ENCODE data around the gene RERE.

Gene RERE

DNA sequence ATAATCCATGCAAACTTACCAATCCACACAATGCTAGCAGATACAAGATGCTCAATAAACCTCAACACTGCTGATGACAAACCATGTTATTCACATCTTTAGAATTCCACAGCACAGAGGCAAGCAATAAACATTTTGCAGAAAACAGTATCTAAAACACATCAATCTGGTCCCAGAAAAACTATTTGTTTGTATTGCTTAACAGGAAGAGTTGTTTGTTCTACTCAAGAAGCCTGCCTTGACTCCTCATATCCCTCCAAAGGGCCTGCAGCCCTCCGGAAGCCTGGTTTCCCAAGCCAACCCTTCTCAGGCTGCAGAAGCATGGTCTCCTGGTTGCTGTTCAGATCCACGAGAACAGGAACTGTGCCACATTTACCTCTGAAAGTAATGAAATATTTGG is 139.7 kb downstream of the RERE start:
- no peaks in the 10 kb centered on the region for H3K9me3 ChIP-seq (ENCODE audit: control insufficient read depth in 5 of 5, low read length in 5 of 5)
- H3K4me3 ChIP-seq (ENCODE audit: low read depth in 1 of 5, low read length in 5 of 5): no peak overlapping the region
- H3K4me1 ChIP-seq (ENCODE audit: control insufficient read depth in 5 of 5, insufficient read depth in 5 of 5, low read length in 5 of 5): peaks cover 0 to 17% (median 14%) of the 10 kb centered on the region in 5 donors
- no peaks in the 10 kb centered on the region for H3K36me3 ChIP-seq (ENCODE audit: control insufficient read depth in 5 of 5, insufficient read depth in 5 of 5, low read length in 5 of 5)
- H3K9ac ChIP-seq (ENCODE audit: low read length in 5 of 5): no peak overlapping the region
- no peaks in the 10 kb centered on the region for H3K27me3 ChIP-seq (ENCODE audit: control insufficient read depth in 5 of 5, insufficient read depth in 4 of 5, low read length in 5 of 5)
- H3K27ac ChIP-seq (ENCODE audit: low read depth, low read length): no peak overlapping the region

DNA sequence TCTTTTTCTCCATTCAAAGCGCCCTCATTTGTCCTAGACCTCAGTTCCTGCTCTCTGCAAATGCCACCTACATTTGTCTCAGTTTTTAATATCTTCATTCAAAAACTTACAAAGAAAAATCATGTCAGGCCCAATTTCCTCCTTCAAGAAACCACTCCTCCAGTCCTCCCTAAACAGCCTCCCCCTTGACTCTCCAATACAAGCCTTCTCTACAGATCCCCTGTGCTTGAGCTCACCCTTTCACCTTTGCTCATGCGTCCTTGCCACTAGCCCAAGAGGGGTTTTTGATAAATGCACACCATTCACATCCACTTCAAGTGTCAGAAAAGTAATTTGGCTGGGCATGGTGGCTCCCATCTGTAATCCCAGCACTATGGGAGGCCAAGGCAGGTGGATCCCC is 140.6 kb downstream of the RERE start:
- Histone ChIP-seq H3K9ac (ENCODE audit: low read length in 5 of 5) (no peak overlapping the region), H3K27me3 (ENCODE audit: control insufficient read depth in 5 of 5, insufficient read depth in 4 of 5, low read length in 5 of 5) (no peaks in the 10 kb centered on the region), H3K4me3 (ENCODE audit: low read depth in 1 of 5, low read length in 5 of 5) (no peak overlapping the region), H3K4me1 (ENCODE audit: control insufficient read depth in 5 of 5, insufficient read depth in 5 of 5, low read length in 5 of 5) (peaks cover 0 to 17% (median 14%) of the 10 kb centered on the region in 5 donors), H3K27ac (ENCODE audit: low read depth, low read length) (no peak overlapping the region), H3K36me3 (ENCODE audit: control insufficient read depth in 5 of 5, insufficient read depth in 5 of 5, low read length in 5 of 5) (no peaks in the 10 kb centered on the region), H3K9me3 (ENCODE audit: control insufficient read depth in 5 of 5, low read length in 5 of 5) (no peaks in the 10 kb centered on the region)

DNA sequence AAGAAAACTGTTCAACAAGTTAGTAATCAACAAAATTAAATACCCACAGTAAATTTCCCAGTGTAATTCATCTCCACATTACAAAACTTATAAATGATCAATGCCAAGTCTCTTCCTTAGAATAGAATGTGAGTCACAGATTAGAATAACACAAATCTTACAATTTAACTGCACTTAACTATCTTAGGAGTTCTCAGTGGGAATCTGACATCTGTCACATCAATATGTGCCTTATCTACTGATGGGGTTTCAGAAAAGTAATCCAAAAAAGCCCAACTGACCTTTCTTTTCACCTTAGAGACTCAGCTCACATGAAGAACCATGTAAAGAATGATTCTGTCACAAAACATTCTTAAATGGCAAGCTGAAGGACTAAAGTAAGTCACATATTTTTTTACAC is 141.4 kb downstream of the RERE start:
- H3K9ac ChIP-seq (ENCODE audit: low read length in 5 of 5): no peak overlapping the region
- H3K9me3 ChIP-seq (ENCODE audit: control insufficient read depth in 5 of 5, low read length in 5 of 5): no peaks in the 10 kb centered on the region
- H3K36me3 ChIP-seq (ENCODE audit: control insufficient read depth in 5 of 5, insufficient read depth in 5 of 5, low read length in 5 of 5): no peaks in the 10 kb centered on the region
- no peak overlapping the region for H3K27ac ChIP-seq (ENCODE audit: low read depth, low read length)
- H3K4me1 ChIP-seq (ENCODE audit: control insufficient read depth in 5 of 5, insufficient read depth in 5 of 5, low read length in 5 of 5): peaks cover 0 to 21% (median 17%) of the 10 kb centered on the region in 5 donors
- no peaks in the 10 kb centered on the region for H3K27me3 ChIP-seq (ENCODE audit: control insufficient read depth in 5 of 5, insufficient read depth in 4 of 5, low read length in 5 of 5)
- H3K4me3 ChIP-seq (ENCODE audit: low read depth in 1 of 5, low read length in 5 of 5): no peak overlapping the region

DNA sequence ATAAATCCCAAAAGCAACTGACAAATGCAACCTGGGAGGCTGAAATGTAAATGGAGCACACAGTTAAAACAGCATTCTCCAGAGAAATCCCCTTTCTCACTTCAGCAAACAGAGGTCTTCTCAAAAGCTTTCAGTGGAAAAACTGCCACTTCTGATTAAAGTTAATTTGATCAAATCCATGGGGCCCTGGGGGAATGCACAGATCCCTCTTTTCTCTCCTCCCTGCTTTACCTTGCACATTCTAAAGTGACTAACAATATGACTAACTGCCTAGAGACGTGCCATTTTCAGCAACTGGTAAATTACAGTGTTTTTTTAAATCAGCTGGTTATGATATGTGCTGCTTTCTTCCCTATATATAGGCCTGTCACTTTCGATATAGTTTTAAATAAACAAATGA is 142.5 kb downstream of the RERE start:
- H3K27me3 ChIP-seq (ENCODE audit: control insufficient read depth in 5 of 5, insufficient read depth in 4 of 5, low read length in 5 of 5): no peaks in the 10 kb centered on the region
- H3K27ac ChIP-seq (ENCODE audit: low read depth, low read length): no peak overlapping the region
- no peaks in the 10 kb centered on the region for H3K9me3 ChIP-seq (ENCODE audit: control insufficient read depth in 5 of 5, low read length in 5 of 5)
- H3K9ac ChIP-seq (ENCODE audit: low read length in 5 of 5): no peak overlapping the region
- H3K4me1 ChIP-seq (ENCODE audit: control insufficient read depth in 5 of 5, insufficient read depth in 5 of 5, low read length in 5 of 5): peaks cover 0 to 27% (median 26%) of the 10 kb centered on the region in 5 donors
- H3K36me3 ChIP-seq (ENCODE audit: control insufficient read depth in 5 of 5, insufficient read depth in 5 of 5, low read length in 5 of 5): no peaks in the 10 kb centered on the region
- no peak overlapping the region for H3K4me3 ChIP-seq (ENCODE audit: low read depth in 1 of 5, low read length in 5 of 5)

DNA sequence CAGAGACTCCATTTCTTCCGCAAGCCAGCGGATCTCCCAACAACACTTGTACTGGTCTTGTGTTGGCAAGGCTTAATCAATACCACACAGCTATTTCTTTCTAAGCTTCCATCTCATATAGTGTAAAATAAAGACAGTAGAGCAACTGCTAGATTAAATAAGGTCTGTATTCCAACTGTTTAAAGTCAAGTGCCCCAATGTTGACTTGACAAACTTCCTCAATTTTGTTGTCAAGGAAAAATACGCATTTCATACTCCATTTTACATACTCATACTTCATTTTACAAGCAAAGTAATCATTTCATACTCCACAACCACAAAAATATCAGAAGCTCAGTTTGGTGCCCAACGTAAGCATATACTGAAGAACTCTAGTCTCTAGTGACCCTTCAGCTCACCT is 143.0 kb downstream of the RERE start:
- Histone ChIP-seq H3K27me3 (ENCODE audit: control insufficient read depth in 5 of 5, insufficient read depth in 4 of 5, low read length in 5 of 5) (no peaks in the 10 kb centered on the region), H3K36me3 (ENCODE audit: control insufficient read depth in 5 of 5, insufficient read depth in 5 of 5, low read length in 5 of 5) (no peaks in the 10 kb centered on the region), H3K4me3 (ENCODE audit: low read depth in 1 of 5, low read length in 5 of 5) (no peak overlapping the region), H3K4me1 (ENCODE audit: control insufficient read depth in 5 of 5, insufficient read depth in 5 of 5, low read length in 5 of 5) (peaks cover 0 to 25% (median 22%) of the 10 kb centered on the region in 5 donors), H3K9ac (ENCODE audit: low read length in 5 of 5) (no peak overlapping the region), H3K9me3 (ENCODE audit: control insufficient read depth in 5 of 5, low read length in 5 of 5) (no peaks in the 10 kb centered on the region), H3K27ac (ENCODE audit: low read depth, low read length) (no peak overlapping the region)

DNA sequence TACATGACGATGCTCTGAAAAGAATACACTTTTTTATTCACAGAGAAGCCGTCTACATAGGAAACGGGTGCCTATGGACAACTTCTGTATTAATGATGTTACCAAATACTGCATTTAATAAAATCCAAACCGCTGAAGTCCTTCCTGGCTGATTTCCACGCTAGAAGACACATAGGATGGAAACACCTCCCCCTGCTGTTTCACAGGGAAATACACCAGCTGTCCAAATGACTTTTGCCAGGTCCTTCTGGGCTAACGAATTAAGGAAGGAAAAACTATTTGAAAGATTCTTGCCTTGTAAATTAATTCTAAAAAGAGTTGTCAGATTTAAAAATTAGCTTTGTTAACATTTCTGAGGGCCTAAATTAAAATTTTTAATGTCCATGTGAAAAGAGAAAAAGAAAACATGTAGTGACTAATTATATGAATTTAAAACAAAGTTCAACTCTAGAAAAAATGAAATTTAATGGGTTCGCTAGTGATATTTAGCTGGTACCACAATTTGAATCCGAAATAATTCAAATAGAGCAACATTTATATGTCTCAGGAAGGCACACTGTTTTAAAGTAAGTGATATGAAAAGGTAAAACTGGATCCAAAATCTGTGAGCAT is 146.0 kb downstream of the RERE start:
- Histone ChIP-seq H3K27me3 (ENCODE audit: control insufficient read depth in 5 of 5, insufficient read depth in 4 of 5, low read length in 5 of 5) (no peaks in the 10 kb centered on the region), H3K27ac (ENCODE audit: low read depth, low read length) (peak overlapping the region; percentile 34), H3K9me3 (ENCODE audit: control insufficient read depth in 5 of 5, low read length in 5 of 5) (no peaks in the 10 kb centered on the region), H3K4me1 (ENCODE audit: control insufficient read depth in 5 of 5, insufficient read depth in 5 of 5, low read length in 5 of 5) (peaks cover 10 to 48% (median 33%) of the 10 kb centered on the region in 5 donors), H3K4me3 (ENCODE audit: low read depth in 1 of 5, low read length in 5 of 5) (peak overlapping the region in 1 of 5 donors; percentile 6), H3K9ac (ENCODE audit: low read length in 5 of 5) (peak overlapping the region in 1 of 5 donors; percentile 7), H3K36me3 (ENCODE audit: control insufficient read depth in 5 of 5, insufficient read depth in 5 of 5, low read length in 5 of 5) (no peaks in the 10 kb centered on the region)

DNA sequence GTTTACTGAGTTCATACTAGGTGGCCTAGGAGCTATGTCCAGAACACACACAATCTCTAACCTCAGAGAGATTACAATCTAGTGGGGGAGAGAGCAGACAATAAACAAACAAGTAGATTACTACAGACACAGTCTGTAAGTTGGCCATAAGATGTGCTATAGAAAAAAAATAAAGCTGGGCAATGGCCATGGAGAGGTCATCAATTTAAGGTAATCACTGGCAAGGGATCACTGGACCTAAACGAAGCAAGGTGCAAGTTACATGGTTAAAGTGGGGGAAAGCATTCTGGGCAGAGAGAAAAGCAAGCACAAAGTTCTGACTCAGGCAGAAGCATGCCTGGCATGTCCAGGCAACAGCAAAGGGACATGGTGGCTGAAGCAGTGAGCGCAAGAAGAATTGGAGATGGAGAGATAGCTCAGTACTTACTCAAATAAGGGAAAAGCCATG is 147.0 kb downstream of the RERE start:
- H3K9me3 ChIP-seq (ENCODE audit: control insufficient read depth in 5 of 5, low read length in 5 of 5): no peaks in the 10 kb centered on the region
- no peak overlapping the region for H3K4me3 ChIP-seq (ENCODE audit: low read depth in 1 of 5, low read length in 5 of 5)
- peaks cover 10 to 55% (median 39%) of the 10 kb centered on the region in 5 donors for H3K4me1 ChIP-seq (ENCODE audit: control insufficient read depth in 5 of 5, insufficient read depth in 5 of 5, low read length in 5 of 5)
- H3K9ac ChIP-seq (ENCODE audit: low read length in 5 of 5): peak overlapping the region in 1 of 5 donors; percentile 16
- peak overlapping the region; percentile 34 for H3K27ac ChIP-seq (ENCODE audit: low read depth, low read length)
- H3K27me3 ChIP-seq (ENCODE audit: control insufficient read depth in 5 of 5, insufficient read depth in 4 of 5, low read length in 5 of 5): no peaks in the 10 kb centered on the region
- no peaks in the 10 kb centered on the region for H3K36me3 ChIP-seq (ENCODE audit: control insufficient read depth in 5 of 5, insufficient read depth in 5 of 5, low read length in 5 of 5)

DNA sequence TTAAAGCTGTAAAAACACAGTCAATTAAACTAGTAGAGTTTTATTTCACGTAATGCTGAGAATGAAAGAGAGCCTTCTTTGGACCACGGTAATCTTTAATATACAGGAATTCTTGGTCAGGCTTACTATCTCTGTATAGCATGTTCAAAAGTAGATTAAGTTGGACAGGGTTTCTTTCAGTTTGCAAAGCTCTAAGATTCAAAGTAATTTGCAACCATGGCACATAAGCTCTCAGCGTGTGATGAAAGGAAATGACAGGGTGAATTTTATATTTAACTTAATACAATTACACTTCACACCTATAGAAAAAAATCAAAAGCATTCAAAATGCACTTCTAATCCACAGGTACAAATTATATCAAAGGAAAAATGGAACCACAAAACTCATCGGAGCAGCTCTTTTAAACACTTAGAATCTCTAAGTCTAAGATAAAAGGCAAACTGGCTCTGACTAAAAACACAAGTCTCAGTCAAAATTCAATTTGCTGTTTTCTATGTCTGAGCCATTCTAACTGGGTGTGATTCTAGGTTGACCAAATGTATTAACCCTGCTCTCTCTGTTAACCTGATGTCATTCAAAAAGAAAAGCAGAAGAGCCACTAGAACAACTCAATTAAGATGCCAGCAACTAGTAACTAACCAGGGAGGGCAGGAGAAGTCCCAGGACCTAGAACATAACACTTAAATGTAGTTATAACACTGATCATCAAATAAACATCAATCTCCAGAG is 147.7 kb downstream of the RERE start:
- Histone ChIP-seq H3K27ac (ENCODE audit: low read depth, low read length) (peak overlapping the region; percentile 20), H3K9me3 (ENCODE audit: control insufficient read depth in 5 of 5, low read length in 5 of 5) (no peaks in the 10 kb centered on the region), H3K27me3 (ENCODE audit: control insufficient read depth in 5 of 5, insufficient read depth in 4 of 5, low read length in 5 of 5) (no peaks in the 10 kb centered on the region), H3K4me3 (ENCODE audit: low read depth in 1 of 5, low read length in 5 of 5) (no peak overlapping the region), H3K36me3 (ENCODE audit: control insufficient read depth in 5 of 5, insufficient read depth in 5 of 5, low read length in 5 of 5) (no peaks in the 10 kb centered on the region), H3K9ac (ENCODE audit: low read length in 5 of 5) (peak overlapping the region in 1 of 5 donors; percentile 16), H3K4me1 (ENCODE audit: control insufficient read depth in 5 of 5, insufficient read depth in 5 of 5, low read length in 5 of 5) (peaks cover 10 to 61% (median 46%) of the 10 kb centered on the region in 5 donors)

DNA sequence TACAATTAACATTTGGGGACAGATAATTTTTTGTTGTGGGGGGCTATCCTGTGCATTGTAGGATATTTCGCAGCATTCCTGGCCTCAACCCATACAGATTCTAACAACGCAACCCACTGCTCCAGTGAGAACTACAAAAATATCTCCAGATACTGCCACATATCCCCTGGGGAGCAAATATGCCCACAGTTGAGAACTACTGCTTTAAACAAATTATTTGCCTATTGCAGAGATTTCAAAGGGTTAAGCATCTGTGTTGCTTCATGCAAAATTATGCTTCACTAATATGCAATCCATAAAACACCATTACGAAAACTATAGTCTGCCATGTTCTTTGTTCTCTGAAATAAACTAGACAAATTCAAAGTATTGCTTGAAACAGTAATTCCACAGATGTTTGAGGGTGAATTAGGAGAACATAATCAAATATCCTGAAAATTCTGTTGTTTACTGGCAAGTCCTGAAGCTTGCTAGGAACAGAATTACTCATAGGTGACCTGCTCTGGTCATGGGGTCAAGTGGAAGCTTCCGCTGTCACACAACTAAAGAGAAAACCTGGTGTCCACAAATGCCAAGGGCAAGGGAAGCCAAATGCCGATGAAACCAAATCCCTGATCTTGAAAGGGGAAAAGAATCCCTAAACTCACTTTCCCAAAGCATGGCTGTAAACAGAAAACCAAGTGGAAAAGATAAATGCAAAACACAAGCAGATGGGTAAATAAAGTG is 149.4 kb downstream of the RERE start:
- Histone ChIP-seq H3K27ac (ENCODE audit: low read depth, low read length) (peak overlapping the region; percentile 34), H3K4me1 (ENCODE audit: control insufficient read depth in 5 of 5, insufficient read depth in 5 of 5, low read length in 5 of 5) (peaks cover 10 to 75% (median 58%) of the 10 kb centered on the region in 5 donors), H3K27me3 (ENCODE audit: control insufficient read depth in 5 of 5, insufficient read depth in 4 of 5, low read length in 5 of 5) (no peaks in the 10 kb centered on the region), H3K9ac (ENCODE audit: low read length in 5 of 5) (no peak overlapping the region), H3K9me3 (ENCODE audit: control insufficient read depth in 5 of 5, low read length in 5 of 5) (no peaks in the 10 kb centered on the region), H3K36me3 (ENCODE audit: control insufficient read depth in 5 of 5, insufficient read depth in 5 of 5, low read length in 5 of 5) (no peaks in the 10 kb centered on the region), H3K4me3 (ENCODE audit: low read depth in 1 of 5, low read length in 5 of 5) (no peak overlapping the region)
